GM23338 (cell line): ENCODE data around the gene ASIC3. TPM values are rescaled to one million over a fixed set of nuclear protein-coding genes. Genes with fewer than 3 reads are reported as not detected.

ENCODE experiments used
- ATAC-seq: fragments of 200-7000 bp; cut with Tn5 transposase; 3 replicates; pipeline ENCODE4 v1.9.1; 2020
- DNase-seq: peaks from one replicate; pipeline ENCODE4 v3.0.0-alpha.2; 2015; ENCODE audit warnings: low spot score
- H2AFZ ChIP-seq: fragments of 200-600 bp; sonication (generic); 2 replicates; pipeline ENCODE4 v1.8.0; 2016; ENCODE audit warnings: antibody characterized with exemption, mild to moderate bottlenecking, moderate library complexity
- H3F3A ChIP-seq: fragments of 200-600 bp; sonication (generic); replicated peaks from 2 replicates; pipeline ENCODE4 v1.8.0; 2017; ENCODE audit warnings: antibody characterized with exemption, mixed run types, low read depth
- H3K27ac ChIP-seq: fragments of 200-600 bp; sonication (generic); 2 replicates; pipeline ENCODE4 v1.6.1; 2016; ENCODE audit warnings: low read depth
- H3K27me3 ChIP-seq: fragments of 200-600 bp; sonication (generic); 2 replicates; pipeline ENCODE4 v1.8.0; 2016; ENCODE audit warnings: mild to moderate bottlenecking, mixed run types, moderate library complexity; ENCODE audit not compliant: insufficient read depth
- H3K36me3 ChIP-seq: fragments of 200-600 bp; sonication (generic); 2 replicates; pipeline ENCODE4 v1.8.0; 2016; ENCODE audit warnings: mild to moderate bottlenecking; ENCODE audit not compliant: insufficient read depth
- H3K4me1 ChIP-seq: fragments of 200-600 bp; sonication (generic); 2 replicates; pipeline ENCODE4 v1.8.0; 2016; ENCODE audit warnings: mild to moderate bottlenecking, moderate library complexity; ENCODE audit not compliant: insufficient read depth
- H3K4me2 ChIP-seq: fragments of 200-600 bp; sonication (generic); 2 replicates; pipeline ENCODE4 v1.7.1; 2017; ENCODE audit warnings: mixed run types
- H3K4me3 ChIP-seq: fragments of 200-600 bp; sonication (generic); 2 replicates; pipeline ENCODE4 v1.6.1; 2016; ENCODE audit warnings: mixed run types
- H3K79me2 ChIP-seq: fragments of 200-600 bp; sonication (generic); replicated peaks from 2 replicates; pipeline ENCODE4 v1.8.0; 2017; ENCODE audit warnings: mild to moderate bottlenecking; ENCODE audit not compliant: insufficient read depth
- H3K9me2 ChIP-seq: fragments of 200-600 bp; sonication (generic); 2 replicates; pipeline ENCODE4 v1.8.0; 2017; ENCODE audit not compliant: insufficient read depth
- H4K20me1 ChIP-seq: fragments of 200-600 bp; sonication (generic); replicated peaks from 2 replicates; pipeline ENCODE4 v1.8.0; 2017; ENCODE audit warnings: mild to moderate bottlenecking; ENCODE audit not compliant: insufficient read depth
- H3K27ac Mint-ChIP-seq: 2 replicates; pipeline ENCODE4 v1.8.0; 2020; ENCODE audit warnings: inconsistent platforms, mild to moderate bottlenecking, moderate library complexity, mixed read lengths
- H3K27me3 Mint-ChIP-seq: 3 replicates; pipeline ENCODE4 v1.8.0; 2022; ENCODE audit warnings: low read depth, mild to moderate bottlenecking, moderate library complexity, mixed read lengths, inconsistent platforms; ENCODE audit not compliant: insufficient read depth, poor library complexity
- H3K36me3 Mint-ChIP-seq: 3 replicates; pipeline ENCODE4 v1.8.0; 2021; ENCODE audit warnings: low read depth, mild to moderate bottlenecking, inconsistent platforms, moderate library complexity, mixed read lengths
- H3K4me1 Mint-ChIP-seq: 3 replicates; pipeline ENCODE4 v1.8.0; 2020; ENCODE audit warnings: mild to moderate bottlenecking, inconsistent platforms, mixed read lengths
- H3K4me3 Mint-ChIP-seq: 3 replicates; pipeline ENCODE4 v1.8.0; 2021; ENCODE audit warnings: moderate library complexity, mild to moderate bottlenecking, inconsistent platforms, mixed read lengths
- H3K9me3 Mint-ChIP-seq: 3 replicates; pipeline ENCODE4 v1.8.0; 2020; ENCODE audit warnings: moderate library complexity, mild to moderate bottlenecking, inconsistent platforms, mixed read lengths
- CREB1 ChIP-seq: fragments of 250-450 bp; sonication (Bioruptor Pico); IDR thresholded peaks from 2 replicates; pipeline ENCODE4 v1.5.0; 2020; ENCODE audit warnings: low read depth, mild to moderate bottlenecking, moderate library complexity
- EZH2 ChIP-seq: fragments of 200-600 bp; sonication (generic); IDR thresholded peaks from one replicate; pipeline ENCODE4 v1.8.0; 2017; ENCODE audit warnings: antibody characterized with exemption, mild to moderate bottlenecking, low read depth; ENCODE audit not compliant: unreplicated experiment
- JUNB ChIP-seq: IDR thresholded peaks from one replicate; pipeline ENCODE4 v1.6.1; 2016; ENCODE audit warnings: antibody characterized with exemption; ENCODE audit not compliant: unreplicated experiment
- POLR2AphosphoS5 ChIP-seq: IDR thresholded peaks from 2 replicates; pipeline ENCODE4 v1.6.1; 2016; ENCODE audit warnings: antibody characterized with exemption, low read depth
- polyA plus RNA-seq: library from polyadenylated mRNA; unstranded; fragments of >200 nt; fragmentation: Nextera tagmentation; extraction: Ambion mirVana; gene quantifications from 2 replicates; pipeline ENCODE4 v1.2.1, GENCODE V29; 2016
- total RNA-seq: library from RNA; depleted of rRNA; stranded (reverse); fragments of >200 nt; shearing (Covaris generic); gene quantifications from 2 replicates; pipeline ENCODE4 v1.2.3, GENCODE V29; 2014
- TF ChIP-seq, protein P1 (sequence below): IDR thresholded peaks from 2 replicates; pipeline ENCODE4 v1.6.1; 2016; ENCODE audit warnings: antibody characterized with exemption

Gene ASIC3
- total and polyA plus RNA-seq, 2 experiments from 2014 or later: 0.87 to 0.90 TPM

DNA sequence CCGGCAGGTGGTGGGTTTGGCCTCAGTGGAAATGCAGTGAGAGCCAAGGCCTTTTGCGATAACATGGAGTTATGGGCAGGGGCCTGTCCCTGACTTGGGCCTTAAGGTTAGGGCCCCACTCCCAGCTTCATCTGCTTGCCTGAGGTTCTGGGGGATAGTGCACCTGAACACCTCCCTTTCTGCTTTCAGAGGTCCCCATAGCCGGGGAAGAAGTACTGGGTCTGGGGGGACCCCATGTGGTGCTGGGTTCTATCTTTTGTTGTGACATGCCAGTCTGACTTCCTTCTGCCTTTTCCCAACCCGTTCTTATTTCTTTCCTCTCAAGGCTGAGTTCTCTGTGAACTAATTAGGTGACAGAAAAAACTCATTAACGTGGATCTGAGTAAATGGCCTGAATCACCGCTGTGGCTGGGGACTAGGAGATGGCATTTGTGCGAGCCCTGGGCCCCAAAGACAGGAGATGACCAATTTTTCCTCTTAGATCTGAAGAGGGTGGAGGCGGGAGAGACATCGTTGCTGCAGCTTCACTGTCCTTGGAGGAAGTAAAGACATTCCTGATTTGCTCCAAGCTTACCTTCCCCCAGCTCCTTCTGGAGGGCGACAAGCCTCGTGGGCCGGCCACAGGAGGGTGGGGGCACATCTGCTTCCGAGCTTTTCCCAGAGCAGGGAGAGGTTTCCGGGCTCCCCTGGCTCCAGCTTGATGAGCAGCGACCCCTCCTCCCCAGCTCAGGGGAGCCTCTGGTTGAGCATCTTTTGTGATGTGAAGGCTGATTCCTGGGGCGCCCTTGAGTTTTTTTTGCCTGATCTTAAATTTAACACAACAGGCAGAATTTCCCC, 39.9 kb downstream of the ASIC3 start:
- Histone ChIP-seq H2AFZ (no peak overlapping the region), H3K27ac (no peak overlapping the region), H3K27me3 (peaks cover 53% of the 10 kb centered on the region), H3K9me2 (no peaks in the 10 kb centered on the region), H3K4me1 (peaks cover 34% of the 10 kb centered on the region), H3K36me3 (no peaks in the 10 kb centered on the region), H3F3A (peaks cover 20% of the 10 kb centered on the region), H4K20me1 (peaks cover 55% of the 10 kb centered on the region), H3K4me3 (peak overlapping the region; percentile 88), H3K79me2 (peaks cover 60% of the 10 kb centered on the region), H3K4me2 (peak overlapping the region; percentile 98)
- Mint-ChIP-seq H3K4me3 (peak overlapping the region; percentile 76), H3K27me3 (peaks cover 46% of the 10 kb centered on the region), H3K4me1 (peaks cover 43% of the 10 kb centered on the region), H3K36me3 (peaks cover 15% of the 10 kb centered on the region), H3K27ac (no peak overlapping the region), H3K9me3 (no peaks in the 10 kb centered on the region)
- ATAC-seq (peak; percentile 5), DNase-seq (peak; percentile 53)
- 0 out of 2 replicates have a peak, but pooled peaks have one; percentile 28 for TF ChIP-seq POLR2AphosphoS5
- TF ChIP-seq CREB1: no peak

GRCh38 chr7:151088856-151089699, 40.7 kb downstream of the ASIC3 start:
- Histone ChIP-seq H4K20me1 (peaks cover 63% of the 10 kb centered on the region), H3K9me2 (no peaks in the 10 kb centered on the region), H3F3A (peaks cover 20% of the 10 kb centered on the region), H3K4me3 (peak overlapping the region; percentile 88), H3K4me1 (peaks cover 29% of the 10 kb centered on the region), H3K27me3 (peaks cover 47% of the 10 kb centered on the region), H3K27ac (no peak overlapping the region), H3K36me3 (no peaks in the 10 kb centered on the region), H3K79me2 (peaks cover 68% of the 10 kb centered on the region), H2AFZ (no peak overlapping the region), H3K4me2 (peak overlapping the region; percentile 98)
- DNase-seq (peak; percentile 61), ATAC-seq (peak; percentile 24)
- peak overlapping the region; percentile 76 for H3K4me3 Mint-ChIP-seq
- peaks cover 15% of the 10 kb centered on the region for H3K36me3 Mint-ChIP-seq
- peaks cover 48% of the 10 kb centered on the region for H3K4me1 Mint-ChIP-seq
- H3K27me3 Mint-ChIP-seq: peaks cover 46% of the 10 kb centered on the region
- H3K27ac Mint-ChIP-seq: no peak overlapping the region
- TF ChIP-seq, protein P1, sequence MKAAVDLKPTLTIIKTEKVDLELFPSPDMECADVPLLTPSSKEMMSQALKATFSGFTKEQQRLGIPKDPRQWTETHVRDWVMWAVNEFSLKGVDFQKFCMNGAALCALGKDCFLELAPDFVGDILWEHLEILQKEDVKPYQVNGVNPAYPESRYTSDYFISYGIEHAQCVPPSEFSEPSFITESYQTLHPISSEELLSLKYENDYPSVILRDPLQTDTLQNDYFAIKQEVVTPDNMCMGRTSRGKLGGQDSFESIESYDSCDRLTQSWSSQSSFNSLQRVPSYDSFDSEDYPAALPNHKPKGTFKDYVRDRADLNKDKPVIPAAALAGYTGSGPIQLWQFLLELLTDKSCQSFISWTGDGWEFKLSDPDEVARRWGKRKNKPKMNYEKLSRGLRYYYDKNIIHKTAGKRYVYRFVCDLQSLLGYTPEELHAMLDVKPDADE: no peak
- TF ChIP-seq POLR2AphosphoS5: 0 out of 2 replicates have a peak, but pooled peaks have one; percentile 28
- TF ChIP-seq EZH2: no peak
- no peak for TF ChIP-seq JUNB
- H3K9me3 Mint-ChIP-seq: no peaks in the 10 kb centered on the region
